Bladder microvascular endothelial cell (primary cell): Measurements from ENCODE around the gene DERL3. TPM values are rescaled to one million over a fixed set of nuclear protein-coding genes. Genes with fewer than 3 reads are reported as not detected.

ENCODE experiments used
- total RNA-seq: library from RNA; depleted of rRNA; stranded (reverse); fragments of >200 nt; gene quantifications from 2 replicates; pipeline ENCODE4 v1.2.3, GENCODE V29; 2014

The DERL3 gene
- 0.38 and 0.49 TPM in 2 replicates for total RNA-seq

GRCh38 chr22:23838681-23839468 is at the start of gene DERL3:
Gene DERL3 (minus strand): TSS chr22:23839006. CDS start chr22:23838987, 19 bp downstream.

GRCh38 chr22:23857606-23858483 is 19.0 kb upstream of the DERL3 start, which contains the start of gene SLC2A11:
Gene SLC2A11 (plus strand): TSS chr22:23857875. CDS start chr22:23858000, 125 bp downstream.

GRCh38 chr22:23786752-23787599 is 51.8 kb downstream of the DERL3 start, which contains the start of gene SMARCB1:
Gene SMARCB1 (plus strand): TSS chr22:23786966. CDS start chr22:23787170, 204 bp downstream.

Other genes with a start within 250 kb of the DERL3 start
- 0.06 TPM in 1 of 2 replicates, not detected in the other for gene DRICH1, start 206.7 kb downstream of the DERL3 start, total RNA-seq
- gene RGL4, start 148.0 kb downstream of the DERL3 start, total RNA-seq, result not detected in 2 replicates
- gene ZNF70, start 87.9 kb downstream of the DERL3 start, total RNA-seq, result 1.1 and 3.1 TPM in 2 replicates
- gene VPREB3, start 84.6 kb downstream of the DERL3 start, total RNA-seq, result not detected in 2 replicates
- gene C22orf15, start 76.0 kb downstream of the DERL3 start, total RNA-seq, result 0.13 and 0.81 TPM in 2 replicates
- gene CHCHD10, start 71.0 kb downstream of the DERL3 start, total RNA-seq, result 2.8 and 5.4 TPM in 2 replicates
- 1.9 and 8.6 TPM in 2 replicates for gene MMP11, start 66.2 kb downstream of the DERL3 start, total RNA-seq
- gene SMARCB1, start 52.0 kb downstream of the DERL3 start, total RNA-seq, result 17.0 and 26.8 TPM in 2 replicates
- 2.8 and 7.9 TPM in 2 replicates for gene SLC2A11, start 18.9 kb upstream of the DERL3 start, total RNA-seq
- gene MIF, start 55.4 kb upstream of the DERL3 start, total RNA-seq, result 164 and 291 TPM in 2 replicates
- gene GSTT2B, start 122.2 kb upstream of the DERL3 start, total RNA-seq, result 1.3 and 7.0 TPM in 2 replicates
- 0.25 and 1.1 TPM in 2 replicates for gene DDTL, start 127.9 kb upstream of the DERL3 start, total RNA-seq
- 65.6 and 81.6 TPM in 2 replicates for gene DDT, start 135.4 kb upstream of the DERL3 start, total RNA-seq
- not detected in 2 replicates for gene GSTT2, start 141.1 kb upstream of the DERL3 start, total RNA-seq
- gene GSTT4, start 166.4 kb upstream of the DERL3 start, total RNA-seq, result not detected in 2 replicates
- gene CABIN1, start 172.3 kb upstream of the DERL3 start, total RNA-seq, result 28.5 and 57.3 TPM in 2 replicates